Measurements from ENCODE around the gene MITF. TPM values are rescaled to one million over a fixed set of nuclear protein-coding genes. Genes with fewer than 3 reads are reported as not detected.

Gene MITF
- total and polyA plus RNA-seq, 2 donors (not counting 1 experiment from before 2014, with no cell fraction given), result 0.10 TPM; not detected in 1

DNA sequence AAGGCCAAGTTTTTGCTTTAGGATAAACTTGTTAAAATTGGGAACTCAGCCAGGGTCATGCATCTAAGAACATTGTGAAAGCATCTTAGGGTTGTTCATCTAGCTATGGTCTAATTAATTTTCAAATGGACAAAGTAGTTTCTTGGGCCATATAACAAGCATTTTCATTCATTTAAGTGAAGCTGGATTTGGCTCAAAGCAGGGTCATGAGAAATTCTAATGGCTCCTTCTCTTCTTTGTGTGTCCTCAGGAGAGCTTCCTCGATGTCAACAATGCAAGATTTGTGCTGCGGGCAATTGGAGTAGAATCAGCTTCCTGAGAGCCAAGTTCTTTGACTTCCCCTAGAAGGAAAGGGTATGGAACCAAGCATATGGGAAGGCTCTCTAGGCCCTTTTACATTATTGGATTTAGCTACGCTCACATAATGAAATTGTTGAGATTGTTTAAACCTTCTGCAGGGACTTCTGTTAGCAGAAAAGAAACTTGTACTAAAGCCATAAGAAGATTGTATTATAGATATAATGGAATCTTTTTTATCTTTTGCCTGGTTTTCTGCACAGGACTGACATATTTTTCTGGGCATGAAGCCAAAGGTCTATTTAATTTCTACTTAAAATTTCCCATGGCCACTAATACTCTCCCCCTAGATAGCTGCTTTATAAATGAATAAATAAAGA lies 258.5 kb downstream of the MITF start:
- Histone ChIP-seq H3K4me2 (replicated peaks; ENCODE audit: low read depth, low read length, poor library complexity, severe bottlenecking) (no peak overlapping the region), H3K4me3 (ENCODE audit: control extremely low read depth in 1 of 5, extremely low read depth in 1 of 5, insufficient read depth in 1 of 5, low read depth in 2 of 5, low read length in 4 of 5) (no peak overlapping the region), H3K9me3 (ENCODE audit: control extremely low read depth in 1 of 3, control insufficient read depth in 2 of 3, insufficient read depth in 1 of 3, low read length in 2 of 3) (peaks cover 0 to 8% (median 0%) of the 10 kb centered on the region in 3 donors), H2AFZ (ENCODE audit: insufficient read depth, low read depth, low read length, poor library complexity, severe bottlenecking) (no peak overlapping the region), H3K27ac (ENCODE audit: low read length in 2 of 2) (no peak overlapping the region), H4K20me1 (ENCODE audit: control insufficient read depth, insufficient read depth, low read length, poor library complexity, severe bottlenecking) (no peaks in the 10 kb centered on the region), H3K4me1 (ENCODE audit: control insufficient read depth in 2 of 2, insufficient read depth in 2 of 2, low read length in 2 of 2) (no peaks in the 10 kb centered on the region), H3K79me2 (ENCODE audit: control insufficient read depth, insufficient read depth, low read length) (no peaks in the 10 kb centered on the region), H3K36me3 (replicated peaks in 1 of 2; ENCODE audit: control extremely low read depth in 1 of 2, control insufficient read depth in 1 of 2, extremely low read depth in 1 of 2, insufficient read depth in 2 of 2, low read length in 1 of 2) (no peaks in the 10 kb centered on the region), H3K9ac (ENCODE audit: low read length) (no peak overlapping the region), H3K27me3 (replicated peaks in 1 of 4; ENCODE audit: control extremely low read depth in 1 of 4, control insufficient read depth in 3 of 4, insufficient read depth in 4 of 4, low read length in 3 of 4) (no peaks in the 10 kb centered on the region)
- ATAC-seq (ENCODE audit: low read depth) (no peak), DNase-seq (no peak)
- WGBS (ENCODE audit: insufficient coverage), result no CpG with 5 or more reads among the region's 3 CpGs
- Mint-ChIP-seq H3K9me3 (ENCODE audit: insufficient read depth) (no peaks in the 10 kb centered on the region), H3K27ac (no peak overlapping the region), H3K27me3 (peaks cover 14% of the 10 kb centered on the region), H3K4me1 (no peaks in the 10 kb centered on the region), H3K4me3 (no peak overlapping the region)
- ChIA-PET CTCF (no interaction called here), POLR2A (no interaction called here)
- intact Hi-C loops (cut with micrococcal nuclease), result no loop called here
- TF ChIP-seq, protein P1, sequence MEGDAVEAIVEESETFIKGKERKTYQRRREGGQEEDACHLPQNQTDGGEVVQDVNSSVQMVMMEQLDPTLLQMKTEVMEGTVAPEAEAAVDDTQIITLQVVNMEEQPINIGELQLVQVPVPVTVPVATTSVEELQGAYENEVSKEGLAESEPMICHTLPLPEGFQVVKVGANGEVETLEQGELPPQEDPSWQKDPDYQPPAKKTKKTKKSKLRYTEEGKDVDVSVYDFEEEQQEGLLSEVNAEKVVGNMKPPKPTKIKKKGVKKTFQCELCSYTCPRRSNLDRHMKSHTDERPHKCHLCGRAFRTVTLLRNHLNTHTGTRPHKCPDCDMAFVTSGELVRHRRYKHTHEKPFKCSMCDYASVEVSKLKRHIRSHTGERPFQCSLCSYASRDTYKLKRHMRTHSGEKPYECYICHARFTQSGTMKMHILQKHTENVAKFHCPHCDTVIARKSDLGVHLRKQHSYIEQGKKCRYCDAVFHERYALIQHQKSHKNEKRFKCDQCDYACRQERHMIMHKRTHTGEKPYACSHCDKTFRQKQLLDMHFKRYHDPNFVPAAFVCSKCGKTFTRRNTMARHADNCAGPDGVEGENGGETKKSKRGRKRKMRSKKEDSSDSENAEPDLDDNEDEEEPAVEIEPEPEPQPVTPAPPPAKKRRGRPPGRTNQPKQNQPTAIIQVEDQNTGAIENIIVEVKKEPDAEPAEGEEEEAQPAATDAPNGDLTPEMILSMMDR (IDR thresholded peaks at IDR 0.05), result no peak
- no peak for TF ChIP-seq EZH2 (IDR thresholded peaks at IDR 0.05; ENCODE audit: borderline replicate concordance, insufficient read depth, low read depth, low read length, poor library complexity, severe bottlenecking)

DNA sequence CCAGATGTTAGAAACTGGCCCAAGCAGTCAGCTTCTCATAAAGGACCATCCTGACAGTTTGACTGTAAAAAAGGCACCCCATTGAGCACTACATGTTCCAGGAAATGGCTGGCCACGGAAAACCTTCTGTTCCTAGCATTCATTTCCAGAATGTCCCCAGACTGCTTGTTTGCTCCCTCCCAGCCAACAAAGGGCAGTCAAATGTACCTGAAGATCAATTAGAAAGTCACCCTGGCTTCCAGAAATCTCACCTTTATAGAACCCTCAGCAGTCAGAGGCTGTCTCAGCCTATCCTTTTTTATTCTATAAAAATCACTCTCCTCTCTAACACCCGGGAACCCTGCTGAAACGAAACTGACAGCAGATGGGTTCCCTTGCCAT lies 259.5 kb downstream of the MITF start:
- no peak for ATAC-seq (ENCODE audit: low read depth)
- no peaks in the 10 kb centered on the region for H3K4me1 ChIP-seq (ENCODE audit: control insufficient read depth in 2 of 2, insufficient read depth in 2 of 2, low read length in 2 of 2)
- H2AFZ ChIP-seq (ENCODE audit: insufficient read depth, low read depth, low read length, poor library complexity, severe bottlenecking), result no peak overlapping the region
- no peak for TF ChIP-seq EZH2 (IDR thresholded peaks at IDR 0.05; ENCODE audit: borderline replicate concordance, insufficient read depth, low read depth, low read length, poor library complexity, severe bottlenecking)
- TF ChIP-seq, protein P1 (IDR thresholded peaks at IDR 0.05), result no peak
- Mint-ChIP-seq H3K27me3 (peaks cover 14% of the 10 kb centered on the region), H3K27ac (no peak overlapping the region), H3K4me1 (no peaks in the 10 kb centered on the region), H3K4me3 (no peak overlapping the region), H3K9me3 (ENCODE audit: insufficient read depth) (no peaks in the 10 kb centered on the region)
- H3K9ac ChIP-seq (ENCODE audit: low read length), result no peak overlapping the region
- peaks cover 0 to 8% (median 0%) of the 10 kb centered on the region in 3 donors for H3K9me3 ChIP-seq (ENCODE audit: control extremely low read depth in 1 of 3, control insufficient read depth in 2 of 3, insufficient read depth in 1 of 3, low read length in 2 of 3)
- H3K27me3 ChIP-seq (replicated peaks in 1 of 4; ENCODE audit: control extremely low read depth in 1 of 4, control insufficient read depth in 3 of 4, insufficient read depth in 4 of 4, low read length in 3 of 4), result no peaks in the 10 kb centered on the region
- ChIA-PET POLR2A (no interaction called here), CTCF (no interaction called here)
- no peak overlapping the region for H3K4me3 ChIP-seq (ENCODE audit: control extremely low read depth in 1 of 5, extremely low read depth in 1 of 5, insufficient read depth in 1 of 5, low read depth in 2 of 5, low read length in 4 of 5)
- no peak overlapping the region for H3K27ac ChIP-seq (ENCODE audit: low read length in 2 of 2)
- DNase-seq, result no peak
- 73% methylated on average over 3 of the region's 3 CpGs for WGBS (ENCODE audit: insufficient coverage)
- H3K4me2 ChIP-seq (replicated peaks; ENCODE audit: low read depth, low read length, poor library complexity, severe bottlenecking), result no peak overlapping the region
- no peaks in the 10 kb centered on the region for H3K36me3 ChIP-seq (replicated peaks in 1 of 2; ENCODE audit: control extremely low read depth in 1 of 2, control insufficient read depth in 1 of 2, extremely low read depth in 1 of 2, insufficient read depth in 2 of 2, low read length in 1 of 2)
- intact Hi-C loops (cut with micrococcal nuclease), result no loop called here
- no peaks in the 10 kb centered on the region for H3K79me2 ChIP-seq (ENCODE audit: control insufficient read depth, insufficient read depth, low read length)
- H4K20me1 ChIP-seq (ENCODE audit: control insufficient read depth, insufficient read depth, low read length, poor library complexity, severe bottlenecking), result no peaks in the 10 kb centered on the region
